ENCODE data around the gene CRYGD.
"Not testable (repeated sequence)": the region's sequence is repeated elsewhere in the genome, so short reads cannot be mapped to it uniquely, and the experiment has no call there.

The CRYGD gene

DNA sequence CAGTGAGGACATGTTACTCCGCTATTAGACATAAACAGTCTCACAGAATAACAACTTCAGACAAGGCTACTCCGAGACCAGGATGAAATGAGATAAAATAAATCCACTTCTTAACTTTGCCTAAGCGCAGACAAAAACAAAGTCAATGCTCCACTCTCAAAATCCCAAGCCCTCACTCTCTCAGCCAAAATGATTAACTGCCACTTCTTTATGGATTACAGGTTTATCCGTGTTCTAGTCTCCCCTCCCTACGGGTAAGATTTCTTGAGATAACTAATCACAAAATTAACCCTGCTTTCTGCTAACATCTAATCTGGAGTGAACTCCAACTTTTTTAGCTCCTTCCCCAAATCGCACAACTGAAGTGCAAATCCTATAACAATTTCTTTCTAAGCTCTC, 6.4 kb upstream of the CRYGD start:
- no peak for DNase-seq

DNA sequence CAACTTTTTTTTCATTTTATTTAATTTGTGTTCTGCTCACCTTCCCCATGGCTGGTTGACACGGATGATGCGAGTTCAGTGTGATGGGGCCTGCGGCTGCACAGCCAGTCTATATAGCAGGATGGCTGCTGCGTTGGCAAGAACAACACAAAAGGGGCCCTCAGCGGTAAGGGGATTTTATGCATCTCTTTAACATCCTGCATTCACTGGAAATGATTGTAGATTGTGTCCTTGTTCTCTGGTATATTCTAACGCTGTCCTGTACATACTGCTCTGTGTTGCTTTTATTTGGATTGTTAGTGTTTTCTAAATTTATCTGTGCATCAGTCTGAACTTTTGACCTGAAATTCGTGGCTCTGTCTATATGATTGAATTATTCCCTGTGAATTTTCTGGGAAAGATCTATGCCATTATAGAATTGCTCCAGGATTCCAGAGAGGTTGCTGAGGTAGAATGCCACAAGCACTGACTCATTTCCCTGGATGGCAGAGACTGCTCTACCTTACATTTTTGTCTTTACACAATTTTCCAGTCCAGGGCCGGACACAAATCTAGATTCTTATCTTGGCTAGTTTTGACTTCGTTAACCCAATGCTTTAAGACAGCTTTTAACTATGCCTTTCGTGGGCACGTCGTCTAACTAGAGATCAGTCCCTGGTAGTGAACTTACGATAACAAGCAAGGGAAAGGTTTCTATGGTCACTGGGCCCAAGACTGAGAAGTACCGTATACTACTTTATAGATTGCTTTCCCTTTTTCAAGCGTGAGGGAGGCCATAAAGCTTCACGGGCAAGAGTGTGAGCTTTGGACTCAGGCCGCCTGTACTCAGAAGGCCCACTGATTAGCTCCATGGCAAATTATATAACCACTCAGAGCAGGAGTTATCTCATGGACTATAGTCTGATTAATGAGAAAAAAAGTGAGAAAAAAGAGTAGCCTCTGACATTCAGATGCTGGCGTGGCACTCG, 5.7 kb upstream of the CRYGD start, which contains the start of gene CRYGC:
Gene CRYGC, minus strand, starts transcription at position 85 of the 968 bp plus-strand sequence. Its CDS starts 36 bp downstream, at position 49.
- DNase-seq = no peak

- no peak for DNase-seq
These were observed 3.8 kb upstream of the CRYGD start for GRCh38 chr2:208128136-208128535.

DNA sequence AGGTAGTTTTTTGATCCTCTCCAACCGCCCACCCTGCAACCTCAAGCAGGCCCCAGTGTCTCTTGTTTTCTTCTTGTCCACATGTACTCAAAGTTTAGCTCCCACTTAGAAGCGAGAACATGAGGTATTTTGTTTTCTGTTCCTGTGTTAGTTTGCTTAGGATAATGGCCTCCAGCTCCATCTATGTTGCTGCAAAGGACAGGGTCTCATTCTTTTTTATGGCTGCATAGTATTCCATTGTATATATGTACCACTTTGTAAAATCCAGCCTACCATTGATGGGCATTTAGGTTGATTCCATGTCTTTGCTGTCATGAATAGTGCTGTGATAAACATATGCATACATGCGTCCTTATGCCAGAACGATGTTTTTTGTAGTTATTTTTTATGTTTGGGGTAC, 2.8 kb upstream of the CRYGD start:
- DNase-seq = no peak

- no peak for DNase-seq
These were observed 927 bp upstream of the CRYGD start for GRCh38 chr2:208125251-208125650.

DNA sequence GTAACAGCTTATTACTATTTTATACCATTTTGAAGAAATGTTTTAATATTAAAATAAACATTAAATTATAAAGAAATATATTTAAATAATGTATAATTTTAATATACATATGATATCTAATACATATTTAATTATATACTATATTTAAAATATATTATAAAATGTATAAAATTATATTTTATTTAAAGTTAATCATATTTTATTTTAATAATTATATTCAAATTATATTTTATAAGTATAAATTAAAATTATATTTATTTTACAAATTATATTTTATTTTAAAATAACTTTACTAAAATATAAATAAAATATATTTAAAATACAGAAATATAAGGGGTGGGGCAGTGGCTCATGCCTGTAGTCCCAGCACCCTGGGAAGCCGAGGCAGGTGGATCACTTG, 2.1 kb downstream of the CRYGD start:
- no peak for DNase-seq

DNA sequence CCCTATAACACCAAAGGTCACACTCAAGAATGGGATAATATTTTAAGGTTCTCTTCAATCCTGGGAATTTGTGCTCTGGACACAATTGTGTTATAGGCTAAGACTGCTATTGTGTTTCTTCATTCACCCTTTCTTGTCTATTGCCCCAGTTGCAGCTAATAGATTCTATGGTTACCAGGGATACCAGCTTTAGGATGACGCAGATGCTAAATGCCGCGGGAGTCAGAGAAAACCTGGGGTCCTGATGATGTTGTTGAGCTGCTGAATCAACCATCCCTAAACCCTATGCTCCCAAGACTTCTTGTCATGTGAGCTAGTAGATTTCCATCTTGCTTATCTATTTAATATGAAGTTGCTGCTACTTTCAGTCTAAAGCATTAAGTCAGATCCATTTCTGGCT, 5.4 kb downstream of the CRYGD start:
- no peak for DNase-seq

DNA sequence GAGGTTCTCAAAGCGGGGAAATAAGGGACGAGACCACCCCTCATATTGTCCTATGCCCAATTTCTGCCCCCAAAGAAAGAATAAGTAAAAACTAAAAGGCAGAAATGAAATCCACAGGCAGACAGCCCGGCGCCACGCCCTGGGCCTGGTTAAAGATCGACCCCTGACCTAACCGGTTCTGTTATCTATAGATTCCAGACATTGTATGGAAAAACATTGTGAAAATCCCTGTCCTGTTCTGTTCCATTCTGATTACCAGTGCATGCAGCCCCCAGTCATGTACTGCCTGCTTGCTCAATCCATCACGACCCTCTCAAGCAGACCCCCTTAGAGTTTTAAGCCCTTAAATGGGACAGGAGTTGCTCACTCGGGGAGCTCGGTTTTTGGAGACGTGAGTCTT, 6.9 kb downstream of the CRYGD start:
- DNase-seq = not testable (repeated sequence)

DNA sequence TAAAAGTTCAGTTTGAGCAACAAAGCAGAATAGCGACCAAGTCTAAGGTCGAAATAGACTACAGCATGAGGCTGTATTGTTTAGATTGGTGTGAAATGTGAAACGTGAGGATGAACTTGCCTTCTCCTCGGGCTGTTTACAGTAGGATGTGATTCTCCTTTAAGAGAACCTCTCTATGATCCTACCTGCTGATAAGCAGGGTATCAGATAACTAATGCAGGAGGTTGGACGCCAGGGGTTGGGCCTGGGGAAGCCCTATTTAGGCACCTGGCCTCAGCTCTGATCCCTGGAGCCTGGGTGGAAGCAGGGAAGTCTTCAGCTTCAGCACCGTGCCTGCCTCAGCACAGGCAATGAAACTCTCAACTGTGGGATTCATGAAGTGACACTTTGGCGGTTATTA, 11.4 kb downstream of the CRYGD start:
- DNase-seq = no peak

- not testable (repeated sequence) for DNase-seq
These were observed 12.0 kb downstream of the CRYGD start for GRCh38 chr2:208112273-208112745.

DNA sequence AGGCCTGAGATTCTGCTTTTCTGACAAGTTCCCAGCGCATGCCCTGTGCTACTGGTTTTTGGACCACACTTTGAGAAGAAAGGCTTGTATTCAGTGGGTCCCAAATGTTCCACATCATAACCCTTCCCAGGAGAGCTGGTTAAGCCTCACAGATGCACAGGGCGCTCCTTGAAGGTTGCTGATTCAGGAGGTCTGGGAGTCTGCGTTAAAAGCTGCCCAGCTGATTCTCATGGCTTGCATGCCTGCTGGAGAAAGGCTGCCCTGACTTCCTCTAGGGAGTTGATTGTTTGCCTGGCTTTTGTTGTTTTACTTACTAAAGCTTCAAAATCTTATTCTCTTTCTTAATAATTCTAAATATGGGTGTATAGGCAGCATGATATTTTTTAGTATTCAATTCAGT, 20.7 kb downstream of the CRYGD start:
- no peak for DNase-seq

GRCh38 chr2:208101716-208102631, 22.4 kb downstream of the CRYGD start:
- peak in 3 of 51 donors; percentile 2 to 14 (median 9) for DNase-seq

GRCh38 chr2:208099682-208100470, 24.4 kb downstream of the CRYGD start:
- no peak for DNase-seq

DNA sequence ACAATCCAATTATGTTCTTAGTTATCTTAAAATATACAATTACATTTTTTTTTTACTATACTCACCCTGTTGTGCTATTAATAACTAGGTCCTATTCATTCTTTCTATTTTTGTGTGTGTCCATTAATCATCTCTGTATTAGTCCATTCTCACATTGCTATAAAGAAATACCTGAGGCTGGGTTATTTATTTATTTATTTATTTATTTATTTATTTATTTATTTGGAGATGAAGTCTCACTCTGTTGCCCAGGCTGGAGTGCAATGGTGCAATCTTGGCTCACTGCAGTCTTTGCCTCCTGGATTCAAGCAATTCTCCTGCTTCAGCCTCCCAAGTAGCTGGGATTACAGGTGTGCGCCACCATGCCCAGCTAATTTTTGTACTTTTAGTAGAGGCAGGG, 25.6 kb downstream of the CRYGD start:
- DNase-seq = not testable (repeated sequence)

DNA sequence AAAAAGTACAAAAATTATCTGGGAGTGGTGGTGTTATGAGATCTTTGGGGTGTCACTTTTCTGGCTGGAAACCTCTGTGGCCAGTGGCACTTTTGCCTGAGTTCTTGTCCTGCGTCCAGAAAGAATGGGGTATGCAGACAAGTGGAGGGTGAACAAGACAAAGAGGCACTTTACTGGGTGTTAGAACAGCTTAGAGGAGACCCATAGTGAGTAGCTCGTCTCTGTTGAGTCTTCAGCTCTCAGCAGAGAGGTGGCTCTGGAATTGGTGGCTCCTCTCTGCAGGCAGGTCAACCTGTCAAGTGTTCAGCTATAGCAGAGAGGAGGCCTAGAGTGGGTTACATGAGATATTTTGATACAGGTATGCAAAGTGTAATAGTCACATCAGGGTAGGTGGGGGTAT, 26.1 kb downstream of the CRYGD start:
- no peak for DNase-seq

GRCh38 chr2:208097801-208098200, 26.5 kb downstream of the CRYGD start:
- DNase-seq = no peak

GRCh38 chr2:208097313-208097712, 27.0 kb downstream of the CRYGD start:
- DNase-seq = no peak

- DNase-seq = no peak
These were observed 28.2 kb downstream of the CRYGD start for GRCh38 chr2:208096080-208096479.

GRCh38 chr2:208093128-208093527, 31.2 kb downstream of the CRYGD start:
- DNase-seq = no peak

DNA sequence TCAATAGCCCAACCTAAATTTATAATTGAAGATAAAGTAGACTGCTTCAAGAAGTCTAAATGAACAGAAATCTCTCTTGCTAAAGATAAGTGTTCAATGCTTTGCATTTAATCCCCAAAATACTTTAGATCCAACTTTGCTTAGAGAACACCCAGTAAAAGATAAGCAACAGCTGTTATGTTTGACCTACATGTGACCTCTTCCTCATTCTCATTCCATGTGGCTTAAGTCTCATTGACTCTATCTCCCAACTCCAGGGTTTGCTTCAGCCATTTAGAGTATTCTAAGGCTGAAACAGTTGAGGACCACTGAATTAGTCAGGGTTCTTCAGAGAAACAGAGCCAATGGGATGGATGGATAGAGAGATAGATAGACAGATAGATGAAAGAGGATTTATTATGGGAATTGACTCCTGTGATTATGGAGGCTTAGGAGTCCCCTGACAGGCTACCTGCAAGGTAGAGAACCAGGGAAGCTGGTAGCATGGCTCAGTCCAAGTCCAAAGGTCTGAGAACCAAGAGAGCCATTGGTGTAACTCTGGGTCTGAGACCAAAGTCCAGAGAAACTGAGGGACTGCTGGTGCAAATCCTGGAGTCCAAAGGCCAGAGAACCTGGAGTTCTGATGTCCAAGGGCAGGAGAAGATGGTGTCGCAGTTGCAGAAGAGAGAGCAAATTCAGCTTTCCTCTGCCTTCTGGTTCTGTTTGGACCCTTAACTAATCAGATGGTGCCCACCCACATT, 32.1 kb downstream of the CRYGD start:
- no peak for DNase-seq
